Cerebellar nuclear complex (tissue), 1 donor: ENCODE data around the gene HOXD3.

ENCODE experiments used
- DNase-seq, 2 experiments: peaks; one replicate each; lab custom pipeline; 2025; lab: John Stamatoyannopoulos, UW

The HOXD3 gene

GRCh38 chr2:176177580-176178037, 20.5 kb downstream of the HOXD3 start:
- no peak for DNase-seq

- DNase-seq: no peak
Measured at GRCh38 chr2:176178038-176178756, 21.1 kb downstream of the HOXD3 start.

GRCh38 chr2:176178757-176179295, 21.7 kb downstream of the HOXD3 start:
- DNase-seq: no peak

- no peak for DNase-seq
Measured at GRCh38 chr2:176181551-176181950, 24.4 kb downstream of the HOXD3 start.

- DNase-seq: no peak
Measured at GRCh38 chr2:176182671-176183070, 25.6 kb downstream of the HOXD3 start.

- DNase-seq: no peak
Measured at GRCh38 chr2:176184749-176185148, 27.6 kb downstream of the HOXD3 start.

GRCh38 chr2:176186024-176186423, 28.9 kb downstream of the HOXD3 start:
- no peak for DNase-seq

- no peak for DNase-seq
Measured at GRCh38 chr2:176187200-176187898, 30.2 kb downstream of the HOXD3 start.

- DNase-seq: no peak
Measured at GRCh38 chr2:176187899-176188773, 31.0 kb downstream of the HOXD3 start, which contains the start of gene HOXD1. HOXD1 (plus strand) TSS chr2:176188668; CDS start chr2:176188802, 134 bp downstream.

GRCh38 chr2:176188774-176189680, 31.9 kb downstream of the HOXD3 start:
- no peak for DNase-seq

- DNase-seq: no peak
Measured at GRCh38 chr2:176189681-176190641, 32.9 kb downstream of the HOXD3 start.

- no peak for DNase-seq
Measured at GRCh38 chr2:176192351-176192750, 35.2 kb downstream of the HOXD3 start.

- no peak for DNase-seq
Measured at GRCh38 chr2:176193048-176193447, 35.9 kb downstream of the HOXD3 start.

- no peak for DNase-seq
Measured at GRCh38 chr2:176199902-176200301, 42.8 kb downstream of the HOXD3 start.

- no peak for DNase-seq
Measured at GRCh38 chr2:176200971-176201370, 43.9 kb downstream of the HOXD3 start.

GRCh38 chr2:176202491-176202890, 45.4 kb downstream of the HOXD3 start:
- no peak for DNase-seq

- no peak for DNase-seq
Measured at GRCh38 chr2:176205126-176205525, 48.0 kb downstream of the HOXD3 start.

GRCh38 chr2:176206136-176206535, 49.0 kb downstream of the HOXD3 start:
- DNase-seq: no peak

- DNase-seq: no peak
Measured at GRCh38 chr2:176206682-176207081, 49.6 kb downstream of the HOXD3 start.

GRCh38 chr2:176211110-176211509, 54.0 kb downstream of the HOXD3 start:
- DNase-seq: no peak
